OCI-LY1 (cell line): Measurements from ENCODE around the gene CC2D2A.
"Not testable (repeated sequence)": the region's sequence is repeated elsewhere in the genome, so short reads cannot be mapped to it uniquely, and the experiment has no call there.

Experiments
- H2AFZ ChIP-seq: fragments of 200-600 bp; sonication (generic), shearing (Covaris generic); 2 replicates; pipeline ENCODE4 v1.6.0; 2014; ENCODE audit warnings: antibody characterized with exemption, mild to moderate bottlenecking, low read length
- H3F3A ChIP-seq: fragments of 200-600 bp; sonication (generic), shearing (Covaris generic); 2 replicates; pipeline ENCODE4 v1.6.0; 2014; ENCODE audit warnings: mild to moderate bottlenecking, antibody characterized with exemption, low read length, moderate library complexity; ENCODE audit not compliant: insufficient read depth
- H3K27ac ChIP-seq: fragments of 200-600 bp; sonication (generic); 2 replicates; pipeline ENCODE4 v1.5.1; 2014; ENCODE audit warnings: low read length, mixed run types, mild to moderate bottlenecking, low read depth; ENCODE audit not compliant: poor library complexity, severe bottlenecking
- H3K27me3 ChIP-seq: fragments of 200-600 bp; sonication (generic); 2 replicates; pipeline ENCODE4 v1.6.0; 2014; ENCODE audit warnings: antibody characterized with exemption, mild to moderate bottlenecking, low read length, moderate library complexity; ENCODE audit not compliant: insufficient read depth
- H3K36me3 ChIP-seq: fragments of 200-600 bp; sonication (generic); 2 replicates; pipeline ENCODE4 v1.6.1; 2014; ENCODE audit warnings: mild to moderate bottlenecking, antibody characterized with exemption, low read length, moderate library complexity, mixed read lengths; ENCODE audit not compliant: insufficient read depth
- H3K4me1 ChIP-seq: fragments of 200-600 bp; sonication (generic); 2 replicates; pipeline ENCODE4 v1.5.1; 2014; ENCODE audit warnings: mild to moderate bottlenecking, low read length, moderate library complexity; ENCODE audit not compliant: insufficient read depth, severe bottlenecking
- H3K4me2 ChIP-seq: fragments of 200-600 bp; sonication (generic), shearing (Covaris generic); 2 replicates; pipeline ENCODE4 v1.6.1; 2014; ENCODE audit warnings: low read length
- H3K4me3 ChIP-seq: fragments of 200-600 bp; sonication (generic); 2 replicates; pipeline ENCODE4 v1.5.1; 2014; ENCODE audit warnings: low read length, low read depth, mild to moderate bottlenecking, mixed read lengths; ENCODE audit not compliant: poor library complexity, severe bottlenecking
- H3K79me2 ChIP-seq: fragments of 200-600 bp; shearing (Covaris generic); 2 replicates; pipeline ENCODE4 v1.6.1; 2016; ENCODE audit warnings: mixed run types, low read length, mixed read lengths; ENCODE audit not compliant: insufficient read depth
- H3K9ac ChIP-seq: fragments of 200-600 bp; sonication (generic), shearing (Covaris generic); 2 replicates; pipeline ENCODE4 v1.6.1; 2014; ENCODE audit warnings: mild to moderate bottlenecking, low read length, mixed read lengths
- H3K9me2 ChIP-seq: fragments of 200-600 bp; sonication (generic), shearing (Covaris generic); 2 replicates; pipeline ENCODE4 v1.6.1; 2014; ENCODE audit warnings: low read depth, mild to moderate bottlenecking, low read length, mixed read lengths
- H3K9me3 ChIP-seq: fragments of 200-600 bp; shearing (Covaris generic); 2 replicates; pipeline ENCODE4 v1.6.1; 2014; ENCODE audit warnings: low read length, mixed read lengths
- H4K20me1 ChIP-seq: fragments of 200-600 bp; sonication (generic), shearing (Covaris generic); 2 replicates; pipeline ENCODE4 v1.6.0; 2016; ENCODE audit warnings: mild to moderate bottlenecking, low read length; ENCODE audit not compliant: insufficient read depth
- CTCF ChIP-seq: fragments of 200-600 bp; sonication (generic), shearing (Covaris generic); IDR thresholded peaks from 2 replicates; pipeline ENCODE4 v1.5.1; 2017; ENCODE audit warnings: mild to moderate bottlenecking, antibody characterized with exemption, low read length, moderate library complexity, mixed read lengths
- EZH2 ChIP-seq: fragments of 200-600 bp; sonication (generic), shearing (Covaris generic); IDR thresholded peaks from 2 replicates; pipeline ENCODE4 v1.8.0; 2017; ENCODE audit warnings: borderline replicate concordance, mixed run types, mild to moderate bottlenecking, antibody characterized with exemption, low read length, moderate library complexity, mixed read lengths

Gene CC2D2A

GRCh38 chr4:15605537-15605936 lies 135.9 kb downstream of the CC2D2A start:
- Histone ChIP-seq H3K27me3 (no peaks in the 10 kb centered on the region), H3F3A (no peaks in the 10 kb centered on the region), H3K79me2 (no peaks in the 10 kb centered on the region), H3K36me3 (no peaks in the 10 kb centered on the region), H3K4me2 (no peak overlapping the region), H3K9ac (no peak overlapping the region), H4K20me1 (no peaks in the 10 kb centered on the region), H3K4me3 (no peak overlapping the region), H3K9me3 (no peaks in the 10 kb centered on the region), H3K27ac (no peak overlapping the region), H2AFZ (no peak overlapping the region), H3K9me2 (no peaks in the 10 kb centered on the region), H3K4me1 (no peaks in the 10 kb centered on the region)
- TF ChIP-seq CTCF (no peak), EZH2 (no peak)

DNA sequence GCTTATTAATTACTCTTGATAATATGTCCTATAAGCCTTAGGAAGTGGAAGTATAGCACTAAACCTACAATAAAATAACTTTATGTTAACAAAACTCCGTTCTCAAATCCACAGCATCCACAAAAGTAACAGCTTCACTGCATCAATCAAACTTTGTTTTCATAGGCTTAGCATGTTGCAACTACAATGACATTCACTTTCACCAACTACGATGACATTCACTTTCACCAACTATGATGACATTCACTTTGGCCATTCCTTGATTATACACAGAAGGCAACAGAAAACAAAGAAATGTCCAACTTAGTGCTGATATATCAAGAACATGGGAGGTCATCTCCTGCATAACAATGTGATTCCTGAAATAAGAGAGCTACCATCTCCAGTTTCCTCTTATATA lies 141.2 kb downstream of the CC2D2A start:
- Histone ChIP-seq H3K27me3 (no peaks in the 10 kb centered on the region), H3K4me1 (no peaks in the 10 kb centered on the region), H3K9ac (no peak overlapping the region), H3F3A (no peaks in the 10 kb centered on the region), H2AFZ (no peak overlapping the region), H3K79me2 (no peaks in the 10 kb centered on the region), H3K4me2 (no peak overlapping the region), H4K20me1 (no peaks in the 10 kb centered on the region), H3K27ac (no peak overlapping the region), H3K36me3 (peaks cover 3% of the 10 kb centered on the region; the same call in 1 of the 2 replicates), H3K9me3 (no peaks in the 10 kb centered on the region), H3K4me3 (no peak overlapping the region), H3K9me2 (no peaks in the 10 kb centered on the region)
- TF ChIP-seq EZH2, result no peak
- no peak for TF ChIP-seq CTCF

- Histone ChIP-seq H2AFZ (no peak overlapping the region), H3K9ac (no peak overlapping the region), H3K4me2 (no peak overlapping the region), H3F3A (no peaks in the 10 kb centered on the region), H3K36me3 (peaks cover 3% of the 10 kb centered on the region; the same call in 1 of the 2 replicates), H3K9me2 (no peaks in the 10 kb centered on the region), H4K20me1 (no peaks in the 10 kb centered on the region), H3K4me1 (no peaks in the 10 kb centered on the region), H3K27me3 (no peaks in the 10 kb centered on the region), H3K79me2 (no peaks in the 10 kb centered on the region), H3K4me3 (no peak overlapping the region), H3K27ac (no peak overlapping the region), H3K9me3 (no peaks in the 10 kb centered on the region)
- TF ChIP-seq EZH2, result no peak
- TF ChIP-seq CTCF, result no peak
Observed at GRCh38 chr4:15612136-15612535, 142.5 kb downstream of the CC2D2A start.

DNA sequence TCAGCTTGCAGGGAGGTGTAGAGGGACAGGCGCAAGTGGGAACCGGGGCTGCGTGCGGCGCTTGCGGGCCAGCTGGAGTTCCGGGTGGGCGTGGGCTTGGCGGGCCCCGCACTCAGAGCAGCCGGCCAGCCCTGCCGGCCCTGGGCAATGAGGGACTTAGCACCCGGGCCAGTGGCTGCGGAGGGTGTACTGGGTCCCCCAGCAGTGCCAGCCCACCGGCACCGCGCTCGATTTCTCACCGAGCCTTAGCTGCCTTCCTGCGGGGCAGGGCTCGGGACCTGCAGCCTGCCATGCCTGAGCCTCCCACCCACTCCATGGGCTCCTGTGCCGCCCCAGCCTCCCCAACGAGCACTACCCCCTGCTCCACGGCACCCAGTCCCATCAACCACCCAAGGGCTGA lies 145.2 kb downstream of the CC2D2A start:
- H3K4me2 ChIP-seq, result not testable (repeated sequence)
- H3K36me3 ChIP-seq, result peaks cover 14% of the 10 kb centered on the region

DNA sequence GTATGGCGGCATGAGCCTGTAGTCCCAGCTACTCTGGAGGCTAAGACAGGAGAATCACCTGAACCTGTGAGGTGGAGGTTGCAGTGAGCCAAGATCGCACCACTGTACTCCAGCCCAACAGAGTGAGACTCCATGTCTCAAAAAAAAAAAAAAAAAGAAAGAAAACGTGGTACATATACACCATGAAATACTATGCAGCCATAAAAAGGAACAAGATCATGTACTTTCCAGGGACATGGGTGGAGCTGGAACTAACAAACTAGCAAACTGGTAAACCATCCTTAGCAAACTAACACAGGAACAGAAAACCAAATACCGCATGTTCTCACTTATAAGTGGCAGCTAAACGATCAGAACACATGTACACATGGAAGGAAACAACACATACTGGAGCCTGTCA lies 147.7 kb downstream of the CC2D2A start:
- not testable (repeated sequence) for H3K4me2 ChIP-seq, H3K27ac ChIP-seq, H3K9me2 ChIP-seq, H3K79me2 ChIP-seq, H2AFZ ChIP-seq, H3F3A ChIP-seq, H4K20me1 ChIP-seq, H3K4me3 ChIP-seq, H3K9ac ChIP-seq, H3K27me3 ChIP-seq, H3K9me3 ChIP-seq, H3K4me1 ChIP-seq
- H3K36me3 ChIP-seq, result peaks cover 12% of the 10 kb centered on the region

More for the DNA sequence above, 145.2 kb downstream of the CC2D2A start:
- H3K27me3 ChIP-seq, H3K9ac ChIP-seq, H3K9me2 ChIP-seq, H3F3A ChIP-seq, H3K27ac ChIP-seq, H3K4me3 ChIP-seq, H4K20me1 ChIP-seq, H3K9me3 ChIP-seq, H2AFZ ChIP-seq, H3K4me1 ChIP-seq, H3K79me2 ChIP-seq: not testable (repeated sequence)
